IPS-18a (cell line): Measurements from ENCODE around the gene SYPL2.
"Not testable (repeated sequence)": the region's sequence is repeated elsewhere in the genome, so short reads cannot be mapped to it uniquely, and the experiment has no call there.

ENCODE experiments used
- H3K27ac ChIP-seq: one replicate; pipeline ENCODE4 v1.5.1; 2013; ENCODE audit warnings: low read length
- H3K27me3 ChIP-seq: one replicate; pipeline ENCODE4 v1.6.1; 2013; ENCODE audit warnings: mild to moderate bottlenecking, low read length; ENCODE audit not compliant: control insufficient read depth, insufficient read depth
- H3K36me3 ChIP-seq: one replicate; pipeline ENCODE4 v1.6.1; 2013; ENCODE audit warnings: low read depth, low read length; ENCODE audit not compliant: control insufficient read depth
- H3K4me1 ChIP-seq: one replicate; pipeline ENCODE4 v1.6.1; 2013; ENCODE audit warnings: low read depth, low read length; ENCODE audit not compliant: control insufficient read depth
- H3K4me3 ChIP-seq: one replicate; pipeline ENCODE4 v1.5.1; 2013; ENCODE audit warnings: low read length
- H3K9ac ChIP-seq: one replicate; pipeline ENCODE4 v1.6.1; 2013; ENCODE audit warnings: mild to moderate bottlenecking, low read length, moderate library complexity
- H3K9me3 ChIP-seq: one replicate; pipeline ENCODE4 v1.6.1; 2013; ENCODE audit warnings: low read depth, low read length; ENCODE audit not compliant: control insufficient read depth

Gene SYPL2

DNA sequence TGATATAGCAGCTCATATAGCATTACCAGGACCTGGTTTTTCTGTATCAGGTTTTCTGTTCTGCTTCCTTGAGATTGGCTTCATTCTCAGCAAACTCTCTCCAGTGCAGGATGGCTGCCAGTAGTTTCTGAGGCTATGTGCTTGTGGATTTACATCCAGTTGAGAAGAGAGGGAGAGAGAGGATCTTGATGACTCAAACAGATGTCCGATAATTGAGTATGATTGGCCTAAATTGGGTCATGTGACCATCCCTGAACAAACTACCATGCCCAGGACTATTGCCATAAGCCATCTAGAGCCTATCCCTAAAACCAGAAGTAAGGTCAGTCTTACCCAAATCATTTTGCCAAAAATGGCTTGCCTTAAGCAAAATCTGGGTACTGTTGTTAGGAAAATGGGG lies 22.0 kb upstream of the SYPL2 start:
- no peaks in the 10 kb centered on the region for H3K9me3 ChIP-seq
- no peak overlapping the region for H3K27ac ChIP-seq

DNA sequence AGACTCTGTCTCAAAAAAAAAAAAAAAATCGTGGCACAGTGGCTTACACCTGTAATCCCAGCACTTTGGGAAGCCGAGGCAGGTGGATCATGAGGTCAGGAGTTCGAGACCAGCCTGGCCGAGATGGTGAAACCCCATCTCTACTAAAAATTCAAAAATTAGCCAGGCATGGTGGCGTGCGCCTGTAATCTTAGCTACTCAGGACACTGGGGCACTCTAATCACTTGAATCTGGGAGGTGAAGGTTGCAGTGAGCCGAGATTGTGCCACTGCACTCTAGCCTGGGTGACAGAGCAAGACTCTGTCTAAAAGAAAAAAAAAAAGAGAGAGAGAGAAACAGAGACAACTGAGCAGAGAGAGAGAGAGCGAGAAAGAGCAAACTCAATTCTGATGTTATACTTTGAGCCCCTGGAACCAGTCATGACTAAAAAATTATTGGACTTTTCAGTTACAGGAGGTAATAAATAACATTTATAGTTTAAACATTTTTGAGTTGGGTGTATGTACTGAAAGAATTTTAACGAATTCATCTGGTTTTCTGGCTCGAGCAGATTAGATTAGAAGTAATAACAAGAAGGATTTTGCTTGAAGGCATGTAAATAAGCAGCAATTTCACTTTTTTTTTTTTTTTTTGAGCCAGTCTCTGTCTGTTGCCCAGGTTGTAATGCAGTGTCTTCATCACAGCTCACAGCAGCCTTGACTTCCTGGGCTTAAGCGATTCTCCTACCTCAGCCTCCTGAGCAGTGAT lies 20.2 kb upstream of the SYPL2 start:
- H3K4me3 ChIP-seq, H3K27ac ChIP-seq, H3K4me1 ChIP-seq, H3K9ac ChIP-seq, H3K36me3 ChIP-seq, H3K27me3 ChIP-seq, H3K9me3 ChIP-seq: not testable (repeated sequence)

More for the DNA sequence above, 22.0 kb upstream of the SYPL2 start:
- no peak overlapping the region for H3K9ac ChIP-seq
- no peaks in the 10 kb centered on the region for H3K4me1 ChIP-seq
- no peaks in the 10 kb centered on the region for H3K36me3 ChIP-seq
- H3K27me3 ChIP-seq: no peaks in the 10 kb centered on the region
- H3K4me3 ChIP-seq: no peak overlapping the region

DNA sequence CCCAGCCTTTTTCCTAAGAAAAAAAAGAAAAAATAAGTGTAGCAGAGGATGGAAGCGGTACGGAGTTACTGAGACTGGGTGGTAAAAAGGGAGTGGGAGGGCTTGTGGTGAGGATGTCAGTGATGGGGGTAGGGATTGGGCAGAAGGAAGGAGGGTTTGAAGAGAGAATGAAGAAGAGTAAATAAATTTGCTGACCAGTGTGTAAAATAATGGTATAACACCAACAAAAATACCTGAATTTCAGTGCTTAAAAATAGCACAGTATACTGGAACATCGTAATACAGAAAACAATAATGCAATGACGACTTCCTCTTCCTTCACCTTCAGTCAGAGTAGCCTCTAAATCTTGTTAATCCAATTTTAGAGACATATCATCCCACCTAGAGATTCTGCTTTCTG lies 18.8 kb upstream of the SYPL2 start:
- no peaks in the 10 kb centered on the region for H3K27me3 ChIP-seq

DNA sequence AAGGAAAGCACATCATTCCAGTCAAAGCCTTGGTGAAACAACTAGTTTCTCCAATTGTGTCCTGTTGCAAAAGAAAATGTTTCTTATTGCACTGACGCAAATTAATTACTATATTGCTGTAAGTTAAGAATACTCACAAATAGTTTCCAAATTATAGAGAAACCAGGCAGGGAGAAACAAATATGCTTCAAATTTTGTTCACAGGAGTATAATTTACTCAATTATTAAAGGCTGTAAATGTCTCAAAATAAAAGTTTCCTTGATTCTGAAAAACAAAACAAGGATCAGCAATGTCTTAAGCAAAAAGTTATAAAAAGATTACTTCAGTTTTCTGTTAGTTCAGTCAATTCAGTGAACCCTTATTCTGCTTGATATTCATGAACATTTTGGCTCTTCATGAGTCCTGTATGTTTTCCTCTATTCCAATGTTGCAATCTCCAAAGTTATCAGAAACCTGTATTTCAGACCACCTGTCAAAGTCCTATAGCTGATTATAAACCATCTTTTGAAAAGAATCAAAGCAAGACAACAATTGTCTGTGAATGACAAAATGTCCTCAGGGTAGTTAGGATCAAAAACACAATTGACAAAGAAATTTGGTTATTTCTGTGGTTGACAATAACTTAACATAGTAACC lies 11.7 kb upstream of the SYPL2 start:
- Histone ChIP-seq H3K27ac (no peak overlapping the region), H3K9ac (no peak overlapping the region), H3K9me3 (peaks cover 14% of the 10 kb centered on the region), H3K4me1 (no peaks in the 10 kb centered on the region), H3K27me3 (no peaks in the 10 kb centered on the region), H3K4me3 (no peak overlapping the region), H3K36me3 (no peaks in the 10 kb centered on the region)

More for the DNA sequence above, 18.8 kb upstream of the SYPL2 start:
- H3K36me3 ChIP-seq: no peaks in the 10 kb centered on the region
- no peaks in the 10 kb centered on the region for H3K9me3 ChIP-seq
- no peak overlapping the region for H3K9ac ChIP-seq
- no peaks in the 10 kb centered on the region for H3K4me1 ChIP-seq
- H3K4me3 ChIP-seq: no peak overlapping the region
- H3K27ac ChIP-seq: no peak overlapping the region

DNA sequence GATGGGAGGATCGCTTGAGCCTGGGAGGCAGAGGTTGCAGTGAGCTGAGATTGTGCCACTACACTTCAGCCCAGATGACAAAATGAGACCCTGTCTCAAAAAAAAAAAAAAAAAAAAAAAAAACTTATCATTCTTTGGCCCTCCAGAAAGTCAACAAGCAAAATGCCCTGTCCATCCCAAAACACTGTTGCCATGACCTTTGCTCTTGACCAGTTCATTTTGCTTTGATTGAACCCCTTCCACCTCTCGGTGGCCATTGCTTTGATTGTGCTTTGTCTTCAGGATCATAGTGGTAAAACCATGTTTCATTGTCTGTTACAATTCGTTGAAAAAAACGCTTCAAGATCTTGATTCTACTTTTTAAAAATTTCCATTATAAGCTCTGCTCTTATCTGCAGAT lies 8.5 kb upstream of the SYPL2 start:
- no peaks in the 10 kb centered on the region for H3K36me3 ChIP-seq

DNA sequence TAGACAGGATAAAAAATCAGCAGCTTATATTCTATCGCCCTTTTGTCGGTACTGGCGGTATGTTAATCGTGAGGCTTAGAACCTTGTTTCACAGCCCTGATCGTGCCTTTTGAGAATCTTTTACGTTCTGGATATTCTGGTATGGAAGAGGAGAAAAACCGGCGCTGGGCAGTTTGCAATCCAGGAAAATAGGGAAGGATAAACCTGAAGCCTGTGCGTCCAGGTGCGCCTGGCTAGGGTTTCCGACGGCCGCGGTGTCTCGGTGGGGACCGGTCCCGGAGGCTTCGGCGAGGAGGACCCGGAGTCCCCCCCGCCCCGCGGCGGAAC lies 258 bp upstream of the SYPL2 start:
- H3K4me1 ChIP-seq: peaks cover 7% of the 10 kb centered on the region
- H3K9ac ChIP-seq: peak overlapping the region; percentile 25
- no peaks in the 10 kb centered on the region for H3K36me3 ChIP-seq
- H3K4me3 ChIP-seq: peak overlapping the region; percentile 54
- H3K9me3 ChIP-seq: no peaks in the 10 kb centered on the region
- H3K27me3 ChIP-seq: peaks cover 69% of the 10 kb centered on the region
- no peak overlapping the region for H3K27ac ChIP-seq

More for the DNA sequence above, 8.5 kb upstream of the SYPL2 start:
- H3K9me3 ChIP-seq: peaks cover 14% of the 10 kb centered on the region
- H3K4me1 ChIP-seq: no peaks in the 10 kb centered on the region
- no peaks in the 10 kb centered on the region for H3K27me3 ChIP-seq
- H3K27ac ChIP-seq: no peak overlapping the region
- H3K9ac ChIP-seq: no peak overlapping the region
- no peak overlapping the region for H3K4me3 ChIP-seq

DNA sequence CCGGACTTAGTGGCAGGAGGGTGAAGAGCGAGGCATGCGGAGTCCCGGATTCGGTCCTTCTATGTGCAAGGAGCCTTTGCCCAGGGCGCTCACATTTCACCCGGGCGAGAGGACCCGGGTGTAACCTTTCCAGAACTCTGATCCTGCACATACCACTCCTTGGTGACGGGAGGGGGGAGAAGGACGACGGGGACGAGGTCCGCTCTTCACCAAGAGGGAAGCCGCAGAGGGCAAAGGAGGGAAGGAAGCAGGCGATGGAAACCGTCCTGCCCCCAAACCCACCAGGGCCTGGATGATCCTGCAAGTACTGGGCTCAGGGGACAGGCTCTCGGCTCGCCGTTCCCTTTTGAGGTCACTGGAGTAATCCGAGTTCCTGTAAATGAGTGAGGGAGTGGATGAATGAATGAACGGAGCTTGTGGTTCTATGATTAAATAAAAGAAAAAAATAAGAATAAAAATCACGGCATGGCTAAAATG lies 993 bp downstream of the SYPL2 start:
- Histone ChIP-seq H3K4me3 (peak overlapping the region; percentile 57), H3K9me3 (no peaks in the 10 kb centered on the region), H3K27me3 (peaks cover 69% of the 10 kb centered on the region), H3K36me3 (no peaks in the 10 kb centered on the region), H3K4me1 (peaks cover 7% of the 10 kb centered on the region), H3K27ac (no peak overlapping the region), H3K9ac (no peak overlapping the region)

DNA sequence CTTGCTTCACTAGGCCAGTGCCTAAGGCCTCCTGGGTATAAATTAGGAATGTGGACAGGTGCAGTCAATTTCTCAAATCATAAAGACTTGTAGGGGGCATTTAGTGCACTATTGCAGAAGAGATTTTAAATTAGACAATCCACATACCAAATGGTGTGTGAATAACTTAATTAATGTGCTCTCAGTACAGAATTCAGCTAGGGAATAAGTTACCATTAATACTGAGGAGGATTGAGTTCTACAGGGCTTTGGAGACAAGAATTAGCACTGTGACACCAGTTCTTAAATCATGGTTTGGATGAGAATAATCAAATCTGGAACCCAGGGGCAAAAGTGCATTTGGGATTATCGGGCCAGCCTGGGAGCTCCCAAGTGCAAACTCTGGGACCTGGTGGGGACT lies 1.7 kb downstream of the SYPL2 start:
- no peak overlapping the region for H3K27ac ChIP-seq
- H3K36me3 ChIP-seq: no peaks in the 10 kb centered on the region
- H3K4me3 ChIP-seq: no peak overlapping the region
- H3K9me3 ChIP-seq: no peaks in the 10 kb centered on the region
- peaks cover 69% of the 10 kb centered on the region for H3K27me3 ChIP-seq
- H3K4me1 ChIP-seq: peaks cover 7% of the 10 kb centered on the region
- H3K9ac ChIP-seq: no peak overlapping the region

DNA sequence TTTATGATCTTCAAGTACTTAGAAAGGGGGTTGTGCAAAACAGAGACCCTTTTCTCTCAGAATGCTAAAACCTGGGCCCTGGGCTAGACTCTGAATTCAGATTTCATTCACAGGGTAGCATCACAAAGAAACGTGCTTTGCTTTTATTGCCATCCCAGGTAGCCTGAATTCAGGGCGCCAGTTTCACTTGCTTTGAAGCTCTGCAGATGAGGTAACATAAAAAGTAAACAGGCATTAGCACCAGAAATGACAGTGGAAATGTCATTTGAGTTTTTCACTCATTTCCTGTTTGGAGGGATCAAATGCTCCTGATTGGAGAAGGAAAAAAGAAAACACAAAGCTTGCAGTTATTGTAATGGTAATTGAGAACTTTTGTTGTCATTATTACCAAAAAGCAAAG lies 2.6 kb downstream of the SYPL2 start:
- H3K9me3 ChIP-seq: no peaks in the 10 kb centered on the region
- H3K4me3 ChIP-seq: no peak overlapping the region
- no peak overlapping the region for H3K9ac ChIP-seq
- no peak overlapping the region for H3K27ac ChIP-seq
- H3K36me3 ChIP-seq: no peaks in the 10 kb centered on the region
- peaks cover 7% of the 10 kb centered on the region for H3K4me1 ChIP-seq
- H3K27me3 ChIP-seq: peaks cover 64% of the 10 kb centered on the region

DNA sequence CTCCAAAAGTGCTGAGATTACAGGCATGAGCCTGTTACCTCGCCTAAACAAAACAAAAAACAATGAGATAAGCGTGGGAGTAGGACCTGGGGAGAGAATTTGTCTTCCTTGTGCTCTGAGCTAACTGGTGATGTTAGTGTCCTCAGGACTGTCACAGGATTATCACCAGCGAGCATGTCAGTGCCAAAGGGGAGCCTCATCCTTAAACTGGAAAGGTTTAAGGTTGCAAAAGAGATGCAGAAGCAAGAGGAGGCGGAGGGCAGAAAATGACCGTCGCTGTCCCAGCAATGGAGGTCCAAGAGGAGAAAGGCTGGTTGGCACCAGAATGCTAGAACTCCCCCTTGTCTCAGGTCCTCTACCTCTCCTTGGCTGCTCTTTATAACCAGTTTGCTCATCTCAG lies 3.9 kb downstream of the SYPL2 start:
- H3K4me3 ChIP-seq: no peak overlapping the region

DNA sequence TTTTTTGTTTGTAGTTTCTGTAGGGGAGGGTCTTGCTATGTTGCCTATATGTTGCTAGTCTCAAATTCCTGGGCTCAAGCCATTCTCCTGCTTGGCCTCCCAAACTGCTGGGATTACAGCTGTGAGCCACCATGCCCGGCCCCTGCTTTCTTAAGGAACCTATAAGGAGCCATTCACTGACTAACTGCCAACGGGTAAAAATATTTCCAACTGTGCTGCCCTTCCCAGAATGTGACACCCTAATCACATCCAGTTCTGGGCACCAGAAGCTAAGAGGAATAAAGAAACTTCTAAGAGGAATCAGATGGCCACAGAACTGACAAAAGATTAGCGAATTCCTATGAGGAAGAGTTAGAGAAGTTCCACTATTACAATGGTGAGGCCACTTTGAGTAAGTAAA lies 6.4 kb downstream of the SYPL2 start:
- H3K9me3 ChIP-seq: no peaks in the 10 kb centered on the region
- no peak overlapping the region for H3K27ac ChIP-seq
- peaks cover 7% of the 10 kb centered on the region for H3K4me1 ChIP-seq
- H3K36me3 ChIP-seq: no peaks in the 10 kb centered on the region
- peaks cover 26% of the 10 kb centered on the region for H3K27me3 ChIP-seq
- H3K9ac ChIP-seq: no peak overlapping the region
- H3K4me3 ChIP-seq: no peak overlapping the region

More for the DNA sequence above, 3.9 kb downstream of the SYPL2 start:
- Histone ChIP-seq H3K9ac (no peak overlapping the region), H3K9me3 (no peaks in the 10 kb centered on the region), H3K4me1 (peaks cover 7% of the 10 kb centered on the region), H3K27ac (no peak overlapping the region), H3K27me3 (peaks cover 50% of the 10 kb centered on the region), H3K36me3 (no peaks in the 10 kb centered on the region)
